ENCODE measurements around the gene MAP4K3.
A peak's percentile ranks its signal among the peaks of the same experiment; 100 is the strongest.

MAP4K3 gene

DNA sequence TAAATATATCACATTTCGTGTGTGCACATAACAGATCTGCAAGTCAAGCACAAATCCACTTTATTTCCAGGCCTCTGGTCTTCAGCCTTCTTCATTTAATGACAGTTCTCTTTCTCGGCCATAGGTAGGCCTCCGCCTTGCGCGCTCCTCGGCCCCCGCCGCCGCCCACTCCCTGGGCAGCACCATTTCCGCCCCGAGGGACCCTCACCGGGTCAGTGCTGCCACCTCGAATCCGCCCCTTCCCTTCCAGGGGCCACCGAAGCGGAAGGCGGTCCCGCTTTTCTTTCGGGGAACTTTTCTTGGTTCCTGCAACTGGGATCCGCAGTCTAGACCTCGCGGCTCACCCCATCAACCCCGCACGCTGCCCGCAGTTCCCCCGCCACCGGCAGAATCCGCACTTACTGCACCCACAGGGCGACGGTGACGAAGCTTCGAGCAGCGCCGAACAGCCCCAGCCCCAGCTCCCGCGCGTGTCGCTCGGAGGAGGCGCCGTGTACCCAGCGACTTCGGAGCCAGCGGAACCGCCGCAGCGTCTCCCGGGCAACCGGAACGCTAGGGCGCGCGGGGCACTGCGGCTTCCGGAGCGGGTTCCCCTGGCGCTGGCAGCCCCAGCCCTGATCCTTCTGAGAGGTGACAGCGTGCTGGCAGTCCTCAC is 193.5 kb downstream of the MAP4K3 start, which contains the start of gene CDKL4:
TSS of gene CDKL4 (minus strand) at position 502 of the 655 bp plus-strand sequence.
- TF ChIP-seq CTCF (IDR thresholded peaks at IDR 0.05; ENCODE audit: insufficient read depth, missing control alignments), result no peak
- DNase-seq (ENCODE audit: insufficient read length, low spot score), result no peak
- FAIRE-seq, result no peak

DNA sequence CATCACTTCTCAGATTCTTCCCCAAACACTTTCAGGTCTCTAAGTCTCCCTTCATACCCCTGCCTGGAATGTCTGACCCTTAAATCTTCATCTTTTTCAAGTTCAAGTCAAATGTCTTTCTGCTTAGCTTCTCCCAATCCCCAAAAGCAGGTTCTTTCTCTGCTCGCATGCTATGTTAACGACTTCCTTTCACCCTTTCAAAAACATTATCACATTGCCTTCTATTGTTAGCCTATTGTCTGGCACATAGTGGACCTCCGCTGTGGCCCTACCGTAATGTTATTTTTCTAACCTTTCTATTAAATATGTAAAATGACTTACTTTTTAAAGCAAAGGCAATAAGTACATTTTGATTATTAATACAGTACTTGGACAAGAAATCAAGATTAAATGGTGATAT is 195.5 kb downstream of the MAP4K3 start:
- FAIRE-seq (no peak), DNase-seq (ENCODE audit: insufficient read length, low spot score) (no peak)
- TF ChIP-seq CTCF (IDR thresholded peaks at IDR 0.05; ENCODE audit: insufficient read depth, missing control alignments), result no peak

DNA sequence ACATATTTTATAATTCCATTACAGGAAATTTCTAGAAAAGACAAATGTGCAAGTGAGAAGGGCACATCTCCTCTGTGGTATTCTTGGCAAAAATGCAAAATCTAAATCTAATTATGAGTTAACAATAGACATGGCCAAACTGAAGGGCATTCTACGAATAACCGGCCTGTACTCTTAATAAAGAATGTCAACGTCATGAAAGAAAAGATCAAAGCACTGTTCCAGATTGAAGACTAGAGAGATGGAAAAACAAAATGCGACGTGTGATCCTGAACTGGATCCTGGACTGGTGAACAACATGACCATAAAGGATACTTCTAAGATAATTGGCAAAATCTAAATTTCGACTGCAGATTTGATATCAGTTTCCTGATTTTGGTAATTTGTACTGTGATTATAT is 196.3 kb downstream of the MAP4K3 start:
- FAIRE-seq (no peak), DNase-seq (ENCODE audit: insufficient read length, low spot score) (no peak)
- TF ChIP-seq CTCF (IDR thresholded peaks at IDR 0.05; ENCODE audit: insufficient read depth, missing control alignments), result no peak

- DNase-seq (ENCODE audit: insufficient read length, low spot score), result no peak
- no peak for FAIRE-seq
- no peak for TF ChIP-seq CTCF (IDR thresholded peaks at IDR 0.05; ENCODE audit: insufficient read depth, missing control alignments)
Observed at GRCh38 chr2:39234754-39235153, 202.3 kb downstream of the MAP4K3 start.

- DNase-seq (ENCODE audit: insufficient read length, low spot score), result no peak
- peak; percentile 87 for FAIRE-seq
Observed at GRCh38 chr2:39232141-39232540, 204.9 kb downstream of the MAP4K3 start.

GRCh38 chr2:39228413-39229209 is 208.5 kb downstream of the MAP4K3 start:
- no peak for TF ChIP-seq CTCF (IDR thresholded peaks at IDR 0.05; ENCODE audit: insufficient read depth, missing control alignments)
- no peak for FAIRE-seq

More at GRCh38 chr2:39232141-39232540, 204.9 kb downstream of the MAP4K3 start:
- TF ChIP-seq CTCF (IDR thresholded peaks at IDR 0.05; ENCODE audit: insufficient read depth, missing control alignments), result no peak

More at GRCh38 chr2:39228413-39229209, 208.5 kb downstream of the MAP4K3 start:
- DNase-seq (ENCODE audit: insufficient read length, low spot score), result no peak

Measured in D721Med (cell line).